Muscle layer of duodenum (tissue), 2 donors: ENCODE measurements around the gene BRME1.

Experiments
- H3K27ac ChIP-seq: one replicate; pipeline ENCODE4 v1.7.0; 2013; ENCODE audit warnings: mild to moderate bottlenecking, low read length
- H3K27me3 ChIP-seq: one replicate; pipeline ENCODE4 v1.7.0; 2013; ENCODE audit warnings: low read depth, mild to moderate bottlenecking, control low read depth, low read length
- H3K36me3 ChIP-seq, 2 donors: one replicate each; pipeline ENCODE4 v1.7.0; 2013; ENCODE audit warnings: low read length in 2 of 2, control low read depth in 1 of 2, mild to moderate bottlenecking in 1 of 2; ENCODE audit not compliant: insufficient read depth in 2 of 2, control insufficient read depth in 1 of 2
- H3K4me1 ChIP-seq, 2 donors: one replicate each; pipeline ENCODE4 v1.7.0; 2013; ENCODE audit warnings: low read length in 2 of 2, mild to moderate bottlenecking in 2 of 2, control low read depth in 1 of 2, moderate library complexity in 1 of 2; ENCODE audit not compliant: insufficient read depth in 2 of 2, control insufficient read depth in 1 of 2
- H3K4me3 ChIP-seq, 2 donors: one replicate each; pipeline ENCODE4 v1.7.0; 2013; ENCODE audit warnings: low read length in 2 of 2, low read depth in 1 of 2, mild to moderate bottlenecking in 1 of 2
- H3K9me3 ChIP-seq, 2 donors: one replicate each; pipeline ENCODE4 v1.7.0; 2013; ENCODE audit warnings: low read length in 2 of 2, control low read depth in 1 of 2, mild to moderate bottlenecking in 1 of 2; ENCODE audit not compliant: control insufficient read depth in 1 of 2
- donor health status: healthy.

The BRME1 gene

DNA sequence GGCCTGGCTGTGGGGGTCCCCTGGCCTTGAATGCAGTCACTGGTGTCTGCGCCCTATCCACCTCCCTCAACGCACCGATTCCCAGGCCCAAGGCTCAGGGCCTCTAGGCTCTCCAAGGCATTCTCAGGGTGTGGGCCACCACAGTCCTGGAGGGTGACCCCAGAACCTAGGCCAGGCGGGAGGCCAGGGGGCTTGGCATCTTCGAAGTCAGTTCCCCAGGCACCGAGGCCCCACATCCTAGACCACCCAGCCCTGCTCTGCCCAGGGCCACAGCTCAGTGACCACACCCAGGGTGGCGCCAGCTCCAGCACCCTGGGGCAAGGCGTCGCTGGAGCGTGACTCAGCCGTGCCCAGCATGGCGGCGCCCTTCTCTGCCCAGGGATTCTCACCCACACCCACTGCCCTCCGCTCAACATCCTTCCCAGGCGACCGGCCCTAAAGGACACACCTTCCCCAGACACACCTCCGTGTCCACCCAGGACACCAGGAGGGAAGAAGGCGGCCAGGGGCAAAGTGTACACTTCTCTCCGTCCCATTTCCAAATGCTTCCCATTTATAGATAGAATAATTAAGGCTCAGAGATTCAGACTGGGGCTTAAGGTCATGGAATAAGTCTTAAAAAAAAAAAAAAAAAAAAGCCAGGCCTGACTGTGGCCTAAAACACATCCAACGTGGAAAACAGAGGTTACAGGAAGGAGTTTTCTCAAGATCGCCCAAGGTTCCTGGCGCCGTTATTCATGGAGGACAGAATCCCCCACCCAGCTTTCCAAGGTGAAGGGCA, 65.4 kb downstream of the BRME1 start:
- Histone ChIP-seq H3K27me3 (no peaks in the 10 kb centered on the region), H3K36me3 (peaks cover 6 to 46% of the 10 kb centered on the region in 2 donors), H3K9me3 (no peaks in the 10 kb centered on the region), H3K4me1 (peaks cover 8 to 47% of the 10 kb centered on the region in 2 donors), H3K27ac (peak overlapping the region; percentile 98), H3K4me3 (peak overlapping the region; percentile 89 to 94)

DNA sequence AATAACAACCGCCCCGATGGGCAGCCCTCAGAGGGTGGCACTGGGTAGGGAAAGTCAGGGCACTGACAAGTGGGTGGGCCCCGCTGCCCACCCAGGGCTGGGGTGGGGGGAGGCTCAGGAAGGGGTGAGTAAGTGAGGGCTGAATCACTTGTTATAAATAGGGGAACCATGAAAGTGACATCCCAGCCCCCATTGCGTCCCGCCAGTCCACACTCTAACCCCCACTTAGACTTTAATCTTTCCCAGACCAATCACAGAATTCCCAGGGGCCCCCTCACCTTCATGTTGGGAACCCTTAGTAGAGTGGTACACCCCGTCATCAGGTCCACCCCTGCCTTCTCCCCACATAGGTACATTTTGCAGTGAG, 66.0 kb downstream of the BRME1 start:
- H3K27me3 ChIP-seq, result no peaks in the 10 kb centered on the region
- H3K4me1 ChIP-seq, result peaks cover 8 to 48% of the 10 kb centered on the region in 2 donors
- peak overlapping the region; percentile 89 to 94 for H3K4me3 ChIP-seq
- no peaks in the 10 kb centered on the region for H3K9me3 ChIP-seq
- H3K36me3 ChIP-seq, result peaks cover 6 to 46% of the 10 kb centered on the region in 2 donors
- H3K27ac ChIP-seq, result peak overlapping the region; percentile 98

DNA sequence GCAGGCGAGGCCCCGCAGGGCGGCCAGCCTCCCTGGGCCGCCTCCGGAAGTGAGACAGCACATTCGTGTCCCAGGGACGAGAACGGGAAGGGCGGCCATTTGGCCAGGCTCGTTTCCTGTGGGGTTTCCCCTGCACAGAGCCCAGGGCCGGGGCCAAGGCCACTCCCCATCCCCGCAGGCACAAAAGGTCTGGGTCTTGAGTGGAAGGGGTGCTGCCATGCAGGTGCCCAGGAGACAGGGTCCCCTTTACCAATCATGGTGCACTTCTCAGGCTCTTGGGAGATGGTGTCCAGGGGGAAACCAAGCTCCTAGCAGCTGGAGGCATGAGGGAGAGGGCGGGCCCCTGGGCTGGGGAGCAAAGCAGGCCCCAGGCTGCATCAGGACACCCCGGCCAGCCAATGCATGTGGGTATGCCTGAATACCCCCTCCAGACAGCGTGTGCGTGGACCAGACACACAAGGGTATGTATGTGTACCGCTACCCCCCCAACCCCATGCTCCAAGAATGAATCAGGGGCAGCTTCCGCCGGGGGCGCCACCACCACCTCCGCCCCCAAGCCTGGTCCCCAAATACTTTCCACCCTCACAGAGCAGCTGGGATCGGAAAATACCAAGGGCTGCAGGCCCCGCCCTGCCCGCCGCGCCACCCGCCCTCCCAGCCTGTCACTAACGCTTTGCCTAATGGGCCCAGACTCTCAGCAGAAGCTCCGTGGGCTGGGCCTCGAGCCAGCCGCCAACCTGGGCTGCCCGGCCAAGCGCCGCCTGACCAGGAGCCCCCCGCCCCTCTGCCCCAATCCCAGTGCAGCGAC, 66.6 kb downstream of the BRME1 start:
- Histone ChIP-seq H3K4me1 (peaks cover 9 to 54% of the 10 kb centered on the region in 2 donors), H3K4me3 (peak overlapping the region; percentile 89 to 94), H3K36me3 (peaks cover 8 to 50% of the 10 kb centered on the region in 2 donors), H3K27me3 (no peaks in the 10 kb centered on the region), H3K27ac (peak overlapping the region; percentile 98), H3K9me3 (no peaks in the 10 kb centered on the region)

DNA sequence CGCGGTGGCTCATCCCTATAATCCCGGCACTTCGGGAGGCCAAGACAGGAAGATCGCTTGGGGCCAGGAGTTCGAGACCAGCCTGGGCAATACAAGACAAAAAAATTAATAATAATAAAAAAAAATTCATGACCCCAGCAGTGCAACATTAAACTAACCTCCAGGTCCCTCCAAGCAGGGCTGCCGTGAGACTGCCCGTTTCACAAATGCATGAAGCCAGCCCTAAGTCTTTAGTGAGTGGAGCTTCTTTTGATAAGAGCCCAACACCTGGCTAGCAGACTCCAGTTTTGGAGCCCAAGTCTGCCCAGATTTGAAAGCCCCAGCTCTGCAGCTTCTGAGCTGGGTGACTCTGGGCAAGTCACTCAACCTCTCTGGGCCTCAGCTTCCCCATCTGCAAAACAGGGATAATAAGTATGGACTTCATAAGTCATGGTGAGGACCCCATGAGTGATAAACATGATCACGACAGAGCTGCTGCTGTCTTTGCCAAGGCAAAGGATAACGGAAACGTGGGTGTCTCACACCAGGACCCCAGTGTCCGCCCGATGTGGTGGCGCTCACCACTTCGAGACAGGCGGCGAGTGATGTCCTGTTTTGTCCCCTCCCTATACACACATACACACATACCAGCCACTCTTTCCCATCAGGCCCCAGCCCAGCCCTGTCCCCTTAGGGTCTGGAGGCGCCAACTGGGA, 67.3 kb downstream of the BRME1 start:
- H3K27ac ChIP-seq, result peak overlapping the region; percentile 98
- H3K4me1 ChIP-seq, result peaks cover 13 to 54% of the 10 kb centered on the region in 2 donors
- H3K27me3 ChIP-seq, result no peaks in the 10 kb centered on the region
- peaks cover 13 to 51% of the 10 kb centered on the region in 2 donors for H3K36me3 ChIP-seq
- no peaks in the 10 kb centered on the region for H3K9me3 ChIP-seq
- peak overlapping the region; percentile 89 to 94 for H3K4me3 ChIP-seq

GRCh38 chr19:13835791-13836723, 69.9 kb downstream of the BRME1 start:
- H3K4me3 ChIP-seq, result peak overlapping the region in 1 of 2 donors; percentile 37
- peak overlapping the region; percentile 45 for H3K27ac ChIP-seq
- H3K36me3 ChIP-seq, result peaks cover 13 to 42% of the 10 kb centered on the region in 2 donors
- H3K27me3 ChIP-seq, result no peaks in the 10 kb centered on the region
- peaks cover 7 to 51% of the 10 kb centered on the region in 2 donors for H3K4me1 ChIP-seq
- H3K9me3 ChIP-seq, result no peaks in the 10 kb centered on the region

GRCh38 chr19:13834244-13835069, 71.5 kb downstream of the BRME1 start:
- H3K4me1 ChIP-seq, result peaks cover 7 to 51% of the 10 kb centered on the region in 2 donors
- no peaks in the 10 kb centered on the region for H3K9me3 ChIP-seq
- H3K27ac ChIP-seq, result peak overlapping the region; percentile 83
- H3K27me3 ChIP-seq, result no peaks in the 10 kb centered on the region
- peak overlapping the region; percentile 2 to 32 for H3K4me3 ChIP-seq
- peaks cover 13 to 44% of the 10 kb centered on the region in 2 donors for H3K36me3 ChIP-seq

- H3K27ac ChIP-seq, result peak overlapping the region; percentile 83
Measured at GRCh38 chr19:13833330-13834243, 72.3 kb downstream of the BRME1 start.

More at GRCh38 chr19:13833330-13834243, 72.3 kb downstream of the BRME1 start:
- no peaks in the 10 kb centered on the region for H3K9me3 ChIP-seq
- no peaks in the 10 kb centered on the region for H3K27me3 ChIP-seq
- H3K4me3 ChIP-seq, result peak overlapping the region; percentile 2 to 32
- H3K36me3 ChIP-seq, result peaks cover 13 to 39% of the 10 kb centered on the region in 2 donors
- H3K4me1 ChIP-seq, result peaks cover 7 to 48% of the 10 kb centered on the region in 2 donors
